Caco-2 (cell line): ENCODE results near the gene LIM2. TPM values are rescaled to one million over a fixed set of nuclear protein-coding genes. Genes with fewer than 3 reads are reported as not detected.

Experiments used
- Bru-seq: library from RNA; stranded (reverse); fragments of 400-500 nt; gene quantifications from one replicate; lab custom pipeline; 2021; lab: Mats Ljungman, UMichigan
- BruChase-seq, 2 experiments: library from RNA; stranded (reverse); fragments of 400-500 nt; gene quantifications; one replicate each; lab custom pipeline; 2021; lab: Mats Ljungman, UMichigan
- BruUV-seq: library from RNA; stranded (reverse); fragments of 400-500 nt; replicated peaks from 2 replicates; lab custom pipeline; 2021; lab: Mats Ljungman, UMichigan
- CTCF ChIA-PET: fragments of 300-600 bp; sonication (Branson Sonifier 250); formaldehyde crosslinking; loops from one replicate; lab custom pipeline; 2022; ENCODE audit warnings: antibody characterized with exemption; lab: Charles Lee
- POLR2A ChIA-PET: fragments of 300-600 bp; sonication (Branson Sonifier 250); formaldehyde crosslinking; loops from one replicate; lab custom pipeline; 2022; ENCODE audit warnings: antibody characterized with exemption; lab: Charles Lee
- DNase-seq, 2 experiments: peaks; one replicate each; pipeline versions ENCODE4 v3.0.0 to v3.0.0-alpha.2; 2020 to 2022
- H3K27me3 ChIP-seq: replicated peaks from 2 replicates; pipeline ENCODE4 v1.6.0; 2011; ENCODE audit warnings: low read length; ENCODE audit not compliant: control insufficient read depth, insufficient read depth
- H3K36me3 ChIP-seq: 2 replicates; pipeline ENCODE4 v1.5.1; 2011; ENCODE audit warnings: low read length; ENCODE audit not compliant: control insufficient read depth, insufficient read depth
- H3K4me1 ChIP-seq: fragments of 250-450 bp; sonication (Bioruptor Pico); 2 replicates; pipeline ENCODE4 v1.5.1; 2020; ENCODE audit warnings: mild to moderate bottlenecking
- H3K4me3 ChIP-seq: 2 replicates; pipeline ENCODE4 v1.5.1; 2011; ENCODE audit warnings: low read depth, mild to moderate bottlenecking, control low read depth, low read length
- H3K9me3 ChIP-seq: fragments of 250-450 bp; sonication (Bioruptor Pico); 2 replicates; pipeline ENCODE4 v1.5.1; 2020; ENCODE audit warnings: mild to moderate bottlenecking, moderate library complexity
- H3K27ac Mint-ChIP-seq: one replicate; pipeline ENCODE4 v1.8.0; 2022; ENCODE audit warnings: mixed read lengths; ENCODE audit not compliant: unreplicated experiment
- H3K27me3 Mint-ChIP-seq: one replicate; pipeline ENCODE4 v1.8.0; 2022; ENCODE audit warnings: mixed read lengths; ENCODE audit not compliant: insufficient read depth, unreplicated experiment
- H3K36me3 Mint-ChIP-seq: one replicate; pipeline ENCODE4 v1.8.0; 2022; ENCODE audit warnings: mild to moderate bottlenecking, mixed read lengths; ENCODE audit not compliant: insufficient read depth, unreplicated experiment
- H3K4me1 Mint-ChIP-seq: one replicate; pipeline ENCODE4 v1.8.0; 2022; ENCODE audit warnings: low read depth, mixed read lengths; ENCODE audit not compliant: unreplicated experiment
- H3K4me3 Mint-ChIP-seq: one replicate; pipeline ENCODE4 v1.8.0; 2022; ENCODE audit warnings: mild to moderate bottlenecking, moderate library complexity, mixed read lengths; ENCODE audit not compliant: unreplicated experiment
- H3K9me3 Mint-ChIP-seq: one replicate; pipeline ENCODE4 v1.8.0; 2022; ENCODE audit warnings: mixed read lengths; ENCODE audit not compliant: unreplicated experiment
- intact Hi-C: fragments of 100-400 bp; cut with micrococcal nuclease; formaldehyde crosslinking; loops from one replicate; pipeline ENCODE4 v1.10.0; 2022; ENCODE audit not compliant: unreplicated experiment
- long read RNA-seq: library from polyadenylated mRNA; stranded (forward); transcript quantifications from one replicate; pipeline ENCODE4 v2.0.0, GENCODE V29; 2022
- total RNA-seq: library from RNA; stranded (reverse); gene quantifications from 2 replicates; pipeline ENCODE4 v1.2.3, GENCODE V29; 2022
- TF ChIP-seq, protein P1 (sequence below), 2 experiments: fragments of 200-600 bp in 1 of 2; IDR thresholded peaks; 1 replicate in 1 of 2; 2 replicates in 1 of 2; pipeline versions ENCODE4 v1.5.1 to v1.8.0; 2011 to 2022; ENCODE audit warnings: antibody characterized with exemption in 1 of 2, control low read depth in 1 of 2, inconsistent platforms in 1 of 2, low read depth in 1 of 2, low read length in 1 of 2, mild to moderate bottlenecking in 1 of 2, moderate library complexity in 1 of 2; ENCODE audit not compliant: insufficient read depth in 1 of 2, severe bottlenecking in 1 of 2, unreplicated experiment in 1 of 2

LIM2 gene, protein sequence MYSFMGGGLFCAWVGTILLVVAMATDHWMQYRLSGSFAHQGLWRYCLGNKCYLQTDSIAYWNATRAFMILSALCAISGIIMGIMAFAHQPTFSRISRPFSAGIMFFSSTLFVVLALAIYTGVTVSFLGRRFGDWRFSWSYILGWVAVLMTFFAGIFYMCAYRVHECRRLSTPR
- total RNA-seq (not detected in 2 replicates), Bru-seq, nascent RNA (not detected), BruChase-seq, experiment 1, labeled RNA remaining after a 2-hour chase (not detected), BruChase-seq, experiment 2, labeled RNA remaining after a 6-hour chase (not detected)
- long read RNA-seq: 0 reads

- H3K36me3 Mint-ChIP-seq: no peaks in the 10 kb centered on the region
- H3K4me3 Mint-ChIP-seq: no peak within 1 kb of the TSS
- no peak within 1 kb of the TSS for H3K27ac Mint-ChIP-seq
- TF ChIP-seq, protein P1, sequence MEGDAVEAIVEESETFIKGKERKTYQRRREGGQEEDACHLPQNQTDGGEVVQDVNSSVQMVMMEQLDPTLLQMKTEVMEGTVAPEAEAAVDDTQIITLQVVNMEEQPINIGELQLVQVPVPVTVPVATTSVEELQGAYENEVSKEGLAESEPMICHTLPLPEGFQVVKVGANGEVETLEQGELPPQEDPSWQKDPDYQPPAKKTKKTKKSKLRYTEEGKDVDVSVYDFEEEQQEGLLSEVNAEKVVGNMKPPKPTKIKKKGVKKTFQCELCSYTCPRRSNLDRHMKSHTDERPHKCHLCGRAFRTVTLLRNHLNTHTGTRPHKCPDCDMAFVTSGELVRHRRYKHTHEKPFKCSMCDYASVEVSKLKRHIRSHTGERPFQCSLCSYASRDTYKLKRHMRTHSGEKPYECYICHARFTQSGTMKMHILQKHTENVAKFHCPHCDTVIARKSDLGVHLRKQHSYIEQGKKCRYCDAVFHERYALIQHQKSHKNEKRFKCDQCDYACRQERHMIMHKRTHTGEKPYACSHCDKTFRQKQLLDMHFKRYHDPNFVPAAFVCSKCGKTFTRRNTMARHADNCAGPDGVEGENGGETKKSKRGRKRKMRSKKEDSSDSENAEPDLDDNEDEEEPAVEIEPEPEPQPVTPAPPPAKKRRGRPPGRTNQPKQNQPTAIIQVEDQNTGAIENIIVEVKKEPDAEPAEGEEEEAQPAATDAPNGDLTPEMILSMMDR (IDR thresholded peaks at IDR 0.05; ENCODE audit: insufficient read depth in 1 of 2, low read depth in 1 of 2, low read length in 1 of 2, severe bottlenecking in 1 of 2, unreplicated experiment in 1 of 2): no peak
- Histone ChIP-seq H3K4me1 (no peaks in the 10 kb centered on the region), H3K36me3 (no peaks in the 10 kb centered on the region), H3K4me3 (no peak within 1 kb of the TSS), H3K27me3 (no peaks in the 10 kb centered on the region), H3K9me3 (no peaks in the 10 kb centered on the region)
- no peaks in the 10 kb centered on the region for H3K27me3 Mint-ChIP-seq
- DNase-seq: no peak
- H3K9me3 Mint-ChIP-seq: no peaks in the 10 kb centered on the region
- no TSS peak for BruUV-seq
- CTCF ChIA-PET: no interaction called here
- no peaks in the 10 kb centered on the region for H3K4me1 Mint-ChIP-seq
- intact Hi-C loops: no loop called here
- POLR2A ChIA-PET: no interaction called here
Observed at GRCh38 chr19:51387924-51388389, at the start of gene LIM2. Gene LIM2, minus strand, starts transcription at chr19:51387974. Its CDS starts 531 bp downstream, at chr19:51387443.

- BruUV-seq: no TSS peak
- intact Hi-C loops: no loop called here
- H3K4me3 Mint-ChIP-seq: no peak overlapping the region
- TF ChIP-seq, protein P1 (IDR thresholded peaks at IDR 0.05; ENCODE audit: insufficient read depth in 1 of 2, low read depth in 1 of 2, low read length in 1 of 2, severe bottlenecking in 1 of 2, unreplicated experiment in 1 of 2): no peak
- peaks cover 16% of the 10 kb centered on the region for H3K27me3 Mint-ChIP-seq
- H3K27me3 ChIP-seq: no peaks in the 10 kb centered on the region
- DNase-seq: no peak
- ChIA-PET POLR2A (no interaction called here), CTCF (no interaction called here)
- no peaks in the 10 kb centered on the region for H3K36me3 ChIP-seq
- H3K9me3 ChIP-seq: no peaks in the 10 kb centered on the region
- no peak overlapping the region for H3K27ac Mint-ChIP-seq
- peaks cover 6% of the 10 kb centered on the region for H3K4me1 ChIP-seq
- no peaks in the 10 kb centered on the region for H3K4me1 Mint-ChIP-seq
- no peaks in the 10 kb centered on the region for H3K9me3 Mint-ChIP-seq
- no peak overlapping the region for H3K4me3 ChIP-seq
- no peaks in the 10 kb centered on the region for H3K36me3 Mint-ChIP-seq
Observed at GRCh38 chr19:51434456-51434855, 46.7 kb upstream of the LIM2 start.

DNA sequence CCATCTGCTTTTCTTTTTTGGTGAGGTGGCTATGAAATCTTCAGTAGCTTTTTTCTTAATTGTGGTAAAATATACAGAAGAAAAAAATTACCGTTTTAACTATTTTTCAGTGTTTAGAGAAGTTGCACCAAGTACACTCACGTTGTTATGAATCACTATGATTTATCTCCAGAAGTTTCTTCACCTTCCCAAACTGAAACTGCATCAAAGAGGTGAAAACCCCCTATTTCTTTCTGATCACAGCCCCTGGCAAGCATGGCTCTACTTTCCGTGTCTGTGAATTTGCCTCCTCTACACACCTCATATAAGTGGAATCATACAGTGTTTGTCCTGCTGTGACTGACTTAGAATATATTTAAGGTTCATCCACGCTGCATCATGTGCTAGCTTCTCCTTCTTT, 45.3 kb upstream of the LIM2 start:
- H3K9me3 Mint-ChIP-seq: peaks cover 10% of the 10 kb centered on the region

More for the DNA sequence above, 45.3 kb upstream of the LIM2 start:
- ChIA-PET POLR2A (no interaction called here), CTCF (no interaction called here)
- H3K27me3 Mint-ChIP-seq: peaks cover 27% of the 10 kb centered on the region
- no peak for DNase-seq
- TF ChIP-seq, protein P1 (IDR thresholded peaks at IDR 0.05; ENCODE audit: insufficient read depth in 1 of 2, low read depth in 1 of 2, low read length in 1 of 2, severe bottlenecking in 1 of 2, unreplicated experiment in 1 of 2): no peak
- no peaks in the 10 kb centered on the region for H3K4me1 ChIP-seq
- H3K4me1 Mint-ChIP-seq: no peaks in the 10 kb centered on the region
- no peak overlapping the region for H3K27ac Mint-ChIP-seq
- no peak overlapping the region for H3K4me3 ChIP-seq
- no peaks in the 10 kb centered on the region for H3K36me3 Mint-ChIP-seq
- intact Hi-C loops: no loop called here
- H3K9me3 ChIP-seq: no peaks in the 10 kb centered on the region
- BruUV-seq: no TSS peak
- no peaks in the 10 kb centered on the region for H3K27me3 ChIP-seq
- H3K36me3 ChIP-seq: no peaks in the 10 kb centered on the region
- H3K4me3 Mint-ChIP-seq: no peak overlapping the region
